Activated B cell treated with CpG ODN at 0.5 μM for 24 hours (primary cell): Measurements from ENCODE around the gene MTUS2. TPM values are rescaled to one million over a fixed set of nuclear protein-coding genes. Genes with fewer than 3 reads are reported as not detected.
"Not testable (repeated sequence)": the region's sequence is repeated elsewhere in the genome, so short reads cannot be mapped to it uniquely, and the experiment has no call there.

Source experiments
- ATAC-seq: fragments of 200-7000 bp; cut with Tn5 transposase; one replicate; pipeline ENCODE4 v1.10.0; 2021; ENCODE audit warnings: low read depth, mild to moderate bottlenecking, moderate library complexity
- CTCF ChIA-PET: fragments of 350-600 bp; sonication (Branson Sonifier 250); formaldehyde crosslinking; loops from one replicate; lab custom pipeline; 2021; ENCODE audit warnings: antibody characterized with exemption; lab: Charles Lee
- POLR2A ChIA-PET: fragments of 350-600 bp; sonication (Branson Sonifier 250); formaldehyde crosslinking; loops from one replicate; lab custom pipeline; 2021; ENCODE audit warnings: antibody characterized with exemption; lab: Charles Lee
- DNase-seq: peaks from one replicate; pipeline ENCODE4 v3.0.0; 2022
- H3K27ac Mint-ChIP-seq: one replicate; pipeline ENCODE4 v1.8.0; 2020; ENCODE audit warnings: mixed read lengths
- H3K27me3 Mint-ChIP-seq: one replicate; pipeline ENCODE4 v1.8.0; 2021; ENCODE audit warnings: mixed read lengths
- H3K36me3 Mint-ChIP-seq: one replicate; pipeline ENCODE4 v1.8.0; 2021; ENCODE audit warnings: low read depth, mixed read lengths
- H3K4me1 Mint-ChIP-seq: one replicate; pipeline ENCODE4 v1.8.0; 2021; ENCODE audit warnings: mixed read lengths
- H3K4me3 Mint-ChIP-seq: one replicate; pipeline ENCODE4 v1.8.0; 2020; ENCODE audit warnings: mild to moderate bottlenecking, mixed read lengths
- H3K9me3 Mint-ChIP-seq: one replicate; pipeline ENCODE4 v1.8.0; 2020; ENCODE audit warnings: mixed read lengths
- CTCF ChIP-seq: fragments of 200-600 bp; IDR thresholded peaks from one replicate; pipeline ENCODE4 v1.8.0; 2022; ENCODE audit warnings: antibody characterized with exemption, mild to moderate bottlenecking
- intact Hi-C: fragments of 100-400 bp; cut with micrococcal nuclease; formaldehyde crosslinking; loops from one replicate; pipeline ENCODE4 v1.15.1; 2024
- total RNA-seq: library from RNA; stranded (reverse); gene quantifications from 2 replicates; pipeline ENCODE4 v1.2.3, GENCODE V29; 2022

The MTUS2 gene
- total RNA-seq, 1 donor from 2014 or later = not detected

GRCh38 chr13:29382021-29382420, 561.9 kb downstream of the MTUS2 start:
- H3K9me3 Mint-ChIP-seq = peaks cover 11% of the 10 kb centered on the region
- H3K27ac Mint-ChIP-seq = no peak overlapping the region
- POLR2A ChIA-PET = no interaction called here
- no peak overlapping the region for H3K4me3 Mint-ChIP-seq
- CTCF ChIA-PET = no interaction called here
- no peak for ATAC-seq
- no peak for DNase-seq
- peaks cover 14% of the 10 kb centered on the region for H3K27me3 Mint-ChIP-seq
- no peaks in the 10 kb centered on the region for H3K4me1 Mint-ChIP-seq
- intact Hi-C loops = no loop called here
- H3K36me3 Mint-ChIP-seq = no peaks in the 10 kb centered on the region
- TF ChIP-seq CTCF = no peak

DNA sequence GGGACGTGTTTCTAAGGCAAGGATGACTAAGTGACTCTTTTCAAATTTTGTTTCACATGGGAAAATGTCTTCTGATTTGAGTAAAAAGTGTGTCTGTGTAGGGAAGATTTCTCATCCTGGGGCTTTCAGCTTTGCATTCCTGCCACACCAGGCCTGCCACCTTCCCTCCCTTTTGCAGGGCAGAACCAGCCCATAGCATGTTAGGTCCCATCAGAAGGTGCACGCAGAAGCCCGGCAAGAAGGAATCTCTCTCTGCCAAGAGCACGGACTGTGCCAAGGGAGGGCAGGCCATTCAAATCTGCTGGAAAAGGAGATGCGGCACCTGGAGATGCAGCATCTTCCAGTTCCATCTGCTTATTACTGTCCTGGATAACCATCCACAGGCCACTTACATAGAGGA, 563.3 kb downstream of the MTUS2 start:
- intact Hi-C loops = no loop called here
- CTCF ChIA-PET = no interaction called here
- no peak for TF ChIP-seq CTCF
- Mint-ChIP-seq H3K4me3 (no peak overlapping the region), H3K9me3 (peaks cover 11% of the 10 kb centered on the region), H3K36me3 (no peaks in the 10 kb centered on the region), H3K27ac (no peak overlapping the region), H3K4me1 (no peaks in the 10 kb centered on the region), H3K27me3 (peaks cover 10% of the 10 kb centered on the region)
- no peak for DNase-seq
- no peak for ATAC-seq
- POLR2A ChIA-PET = no interaction called here

DNA sequence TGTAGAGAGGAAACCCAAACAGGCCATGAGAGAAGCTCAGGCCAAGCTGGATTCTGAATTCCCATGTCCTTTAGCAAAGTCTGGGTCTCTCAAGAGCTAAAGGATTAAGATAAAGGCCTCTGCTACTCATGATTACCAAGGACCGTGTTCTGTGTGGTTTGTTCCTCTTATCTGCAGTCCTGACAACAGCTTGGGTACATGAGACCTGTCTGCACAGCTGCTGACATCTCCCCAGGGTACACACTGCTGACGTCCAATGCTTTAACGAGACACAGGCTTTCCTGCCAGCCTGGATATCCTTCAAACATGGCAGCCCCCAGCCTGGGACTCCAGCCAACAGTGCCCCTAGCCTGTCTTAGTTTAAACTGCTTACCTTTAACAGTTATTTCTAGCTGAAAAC, 564.3 kb downstream of the MTUS2 start:
- peaks cover 5% of the 10 kb centered on the region for H3K9me3 Mint-ChIP-seq
- H3K36me3 Mint-ChIP-seq = no peaks in the 10 kb centered on the region
- ChIA-PET CTCF (no interaction called here), POLR2A (no interaction called here)
- peaks cover 10% of the 10 kb centered on the region for H3K27me3 Mint-ChIP-seq
- TF ChIP-seq CTCF = no peak
- no peak for DNase-seq
- no peaks in the 10 kb centered on the region for H3K4me1 Mint-ChIP-seq
- no peak overlapping the region for H3K4me3 Mint-ChIP-seq
- no peak for ATAC-seq
- no peak overlapping the region for H3K27ac Mint-ChIP-seq
- intact Hi-C loops = no loop called here

GRCh38 chr13:29384871-29385270, 564.7 kb downstream of the MTUS2 start:
- ChIA-PET POLR2A (no interaction called here), CTCF (no interaction called here)
- H3K4me3 Mint-ChIP-seq = no peak overlapping the region
- no peak overlapping the region for H3K27ac Mint-ChIP-seq
- intact Hi-C loops = no loop called here
- ATAC-seq (no peak), DNase-seq (no peak)
- no peak for TF ChIP-seq CTCF
- H3K36me3 Mint-ChIP-seq = no peaks in the 10 kb centered on the region
- peaks cover 7% of the 10 kb centered on the region for H3K27me3 Mint-ChIP-seq
- no peaks in the 10 kb centered on the region for H3K4me1 Mint-ChIP-seq
- peaks cover 4% of the 10 kb centered on the region for H3K9me3 Mint-ChIP-seq

DNA sequence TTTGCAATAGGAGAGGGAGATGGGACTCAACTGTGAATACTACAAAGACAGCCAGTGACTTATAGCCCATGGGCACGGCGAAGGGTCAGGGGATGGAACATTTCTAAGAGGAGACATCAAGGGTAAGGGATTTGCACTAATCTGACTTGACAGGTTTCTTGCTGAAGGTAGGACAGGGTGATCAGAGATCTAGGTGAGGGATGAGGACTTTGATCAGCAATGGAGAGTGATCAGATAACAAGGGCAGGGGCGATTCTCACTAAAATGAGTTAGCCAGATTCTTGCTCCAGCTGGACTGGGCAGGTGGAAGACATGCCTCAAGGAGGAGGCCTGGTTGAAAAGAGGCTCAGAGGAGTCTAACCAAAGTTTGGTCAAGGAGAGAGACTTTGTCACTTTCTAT, 566.1 kb downstream of the MTUS2 start:
- peaks cover 3% of the 10 kb centered on the region for H3K27me3 Mint-ChIP-seq
- H3K4me1 Mint-ChIP-seq = no peaks in the 10 kb centered on the region
- TF ChIP-seq CTCF = no peak
- CTCF ChIA-PET = no interaction called here
- H3K4me3 Mint-ChIP-seq = no peak overlapping the region
- DNase-seq = no peak
- H3K9me3 Mint-ChIP-seq = no peaks in the 10 kb centered on the region
- intact Hi-C loops = no loop called here
- no peak for ATAC-seq
- H3K27ac Mint-ChIP-seq = no peak overlapping the region
- H3K36me3 Mint-ChIP-seq = no peaks in the 10 kb centered on the region
- POLR2A ChIA-PET = no interaction called here

DNA sequence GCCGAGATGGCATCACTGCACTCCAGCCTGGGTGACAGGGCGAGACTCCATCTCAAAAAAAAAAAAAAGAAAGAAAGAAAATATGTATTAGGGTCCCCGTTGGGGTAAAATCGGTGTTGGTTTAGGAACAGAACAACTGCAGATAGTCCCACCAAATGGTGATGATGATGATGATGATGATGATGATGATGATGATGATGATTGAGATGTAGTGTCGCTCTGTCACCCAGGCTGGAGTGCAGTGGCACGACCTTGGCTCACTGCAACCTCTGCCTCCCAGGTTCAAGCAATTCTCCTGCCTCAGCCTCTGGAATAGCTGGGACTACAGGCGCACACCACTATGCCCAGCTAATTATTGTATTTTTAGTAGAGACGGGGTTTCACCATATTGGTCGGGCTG, 570.5 kb downstream of the MTUS2 start:
- H3K36me3 Mint-ChIP-seq, H3K9me3 Mint-ChIP-seq, CTCF ChIA-PET, DNase-seq, intact Hi-C loops, H3K4me3 Mint-ChIP-seq, POLR2A ChIA-PET, ATAC-seq, H3K27ac Mint-ChIP-seq, H3K4me1 Mint-ChIP-seq: not testable (repeated sequence)
- peaks cover 17% of the 10 kb centered on the region for H3K27me3 Mint-ChIP-seq
